ENCODE results near the gene NDUFA11.
"Not testable (repeated sequence)": the region's sequence is repeated elsewhere in the genome, so short reads cannot be mapped to it uniquely, and the experiment has no call there.

Gene NDUFA11

GRCh38 chr19:5857203-5858081 is 46.1 kb downstream of the NDUFA11 start:
- DNase-seq (ENCODE audit: low read depth): no peak

- not testable (repeated sequence) for DNase-seq (ENCODE audit: low read depth)
Measured at GRCh38 chr19:5855151-5855550, 48.4 kb downstream of the NDUFA11 start.

- DNase-seq (ENCODE audit: low read depth): not testable (repeated sequence)
Measured at GRCh38 chr19:5854121-5854520, 49.5 kb downstream of the NDUFA11 start.

- no peak for DNase-seq (ENCODE audit: low read depth)
Measured at GRCh38 chr19:5851302-5851701, 52.3 kb downstream of the NDUFA11 start, which contains the start of gene FUT3. TSS of gene FUT3 (minus strand) at chr19:5851449.

DNA sequence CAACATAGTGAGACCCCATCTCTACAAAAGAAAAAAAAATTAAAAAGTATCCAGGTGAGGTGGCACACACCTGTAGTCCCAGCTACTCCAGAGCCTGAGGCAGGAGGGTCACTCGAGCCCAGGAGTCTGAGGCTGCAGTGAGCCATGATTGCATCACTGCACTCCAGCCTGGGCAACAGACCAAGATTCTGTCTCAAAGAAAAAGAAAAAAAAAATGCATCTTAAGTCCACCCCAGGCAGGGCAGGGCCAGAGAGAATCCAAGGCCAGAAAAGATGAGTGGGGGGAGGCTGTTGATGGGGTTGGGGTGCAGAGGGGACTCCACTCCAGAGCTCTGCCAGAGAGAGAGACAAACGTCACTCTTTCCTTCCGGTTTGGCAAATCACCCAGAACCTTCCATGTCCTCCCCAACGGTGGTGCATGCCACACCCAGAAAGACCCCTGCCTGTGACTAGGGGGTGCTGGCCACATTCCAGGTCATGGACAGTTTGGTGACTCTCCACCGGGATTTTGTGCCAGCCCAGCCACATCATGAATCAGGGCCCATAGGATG is 52.8 kb downstream of the NDUFA11 start:
- no peak for DNase-seq (ENCODE audit: low read depth)

DNA sequence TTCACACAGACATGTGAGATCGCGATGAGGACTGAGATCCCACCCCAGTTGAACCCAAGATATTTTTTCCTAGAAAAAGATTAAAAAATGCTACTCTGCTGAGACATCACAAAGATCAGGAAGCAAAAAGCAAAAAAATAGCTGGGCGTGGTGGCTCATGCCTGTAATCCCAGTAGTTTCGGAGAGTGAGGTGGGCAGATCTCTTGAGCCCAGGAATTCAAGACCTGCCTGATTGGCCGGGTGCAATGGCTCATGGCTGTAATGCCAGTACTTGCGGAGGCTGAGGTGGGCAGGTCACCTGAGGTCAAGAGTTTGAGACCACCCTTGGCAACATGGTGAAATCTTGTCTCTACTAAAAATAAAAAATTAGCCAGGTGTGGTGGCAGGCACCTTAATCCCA is 53.4 kb downstream of the NDUFA11 start:
- no peak for DNase-seq (ENCODE audit: low read depth)

DNA sequence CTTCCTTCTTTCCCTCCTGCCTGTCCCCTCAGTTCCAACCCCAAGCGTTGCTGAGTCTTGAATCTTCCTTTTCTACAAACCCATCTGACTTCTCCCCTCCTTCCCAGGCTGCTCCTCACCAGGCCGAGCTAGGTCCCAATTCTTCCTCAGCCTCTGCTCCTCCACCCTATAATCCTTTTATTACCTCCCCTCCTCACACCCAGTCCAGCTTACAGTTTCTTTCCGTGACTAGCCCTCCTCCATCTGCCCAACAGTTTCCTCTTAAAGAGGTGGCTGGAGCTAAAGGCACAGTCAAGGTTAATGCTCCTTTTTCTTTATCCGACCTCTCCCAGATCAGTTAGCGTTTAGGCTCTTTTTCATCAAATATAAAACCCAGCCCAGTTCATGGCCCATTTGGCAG is 55.0 kb downstream of the NDUFA11 start:
- not testable (repeated sequence) for DNase-seq (ENCODE audit: low read depth)

DNA sequence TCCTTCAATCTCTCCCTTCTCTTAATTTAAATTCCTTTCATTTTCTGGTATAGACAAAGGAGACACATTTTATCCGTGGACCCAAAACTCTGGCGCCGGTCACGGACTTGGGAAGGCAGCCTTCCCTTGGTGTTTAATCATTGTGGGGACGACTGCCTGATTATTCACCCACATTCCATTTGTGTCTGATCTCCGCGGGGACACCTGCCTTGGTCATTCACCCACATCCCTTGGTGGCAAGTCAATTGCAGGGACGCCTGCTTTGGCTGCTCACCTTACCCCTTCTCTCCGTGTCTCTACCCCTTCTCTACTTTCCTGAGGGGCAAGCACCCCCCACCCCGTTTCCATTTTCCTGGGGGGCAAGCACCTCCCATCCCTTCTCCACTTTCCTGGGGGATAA is 55.7 kb downstream of the NDUFA11 start:
- DNase-seq (ENCODE audit: low read depth): not testable (repeated sequence)

All from stimulated activated CD8-positive, alpha-beta memory T cell treated with anti-CD3 and anti-CD28 coated beads, Interleukin-15, amount 100 ng/mL, for 1 hour (primary cell).